Stimulated activated CD8-positive, alpha-beta memory T cell treated with anti-CD3 and anti-CD28 coated beads, Interleukin-2, amount 100 ng/mL, for 48 hours (primary cell): ENCODE results near the gene GALNT17.

ENCODE experiments used
- DNase-seq, 2 donors: peaks; one replicate each; pipeline ENCODE4 v3.0.0-alpha.2; 2020; ENCODE audit warnings: low read depth in 2 of 2

The GALNT17 gene

DNA sequence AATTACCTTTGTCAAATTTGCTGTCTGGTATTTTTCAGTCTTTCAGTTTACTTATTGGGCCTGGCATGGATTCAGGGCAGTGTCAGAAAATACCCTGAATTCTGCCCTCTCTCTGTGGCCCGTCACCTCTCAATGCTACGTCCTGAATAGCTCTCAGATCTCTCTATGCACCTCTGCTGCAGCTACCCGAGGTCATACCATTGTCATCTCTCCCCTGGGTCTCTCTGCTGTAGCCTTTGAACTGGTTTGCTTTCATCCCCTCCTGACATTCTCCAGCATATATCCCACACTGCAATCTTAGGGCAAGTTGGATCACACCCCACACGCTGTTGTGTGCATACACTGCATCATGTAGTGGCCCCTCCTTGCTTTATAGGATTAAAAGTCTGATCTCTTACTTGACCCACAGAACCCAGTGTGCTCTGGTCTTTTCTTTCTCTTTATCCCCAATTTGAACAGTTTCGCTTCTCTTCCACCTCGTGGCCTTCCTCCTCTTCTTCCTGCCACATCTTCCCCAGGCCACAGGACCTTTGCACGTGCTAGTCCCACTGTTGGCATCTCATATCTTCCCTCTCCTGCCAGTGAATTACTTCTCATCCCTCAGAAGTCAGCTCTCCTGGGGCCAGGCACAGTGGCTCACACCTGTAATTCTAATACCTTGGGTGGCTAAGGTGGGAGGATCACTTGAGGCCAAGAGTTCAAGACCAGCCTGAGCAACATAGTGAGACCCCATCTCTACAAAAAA is 372.9 kb downstream of the GALNT17 start:
- DNase-seq: no peak

DNA sequence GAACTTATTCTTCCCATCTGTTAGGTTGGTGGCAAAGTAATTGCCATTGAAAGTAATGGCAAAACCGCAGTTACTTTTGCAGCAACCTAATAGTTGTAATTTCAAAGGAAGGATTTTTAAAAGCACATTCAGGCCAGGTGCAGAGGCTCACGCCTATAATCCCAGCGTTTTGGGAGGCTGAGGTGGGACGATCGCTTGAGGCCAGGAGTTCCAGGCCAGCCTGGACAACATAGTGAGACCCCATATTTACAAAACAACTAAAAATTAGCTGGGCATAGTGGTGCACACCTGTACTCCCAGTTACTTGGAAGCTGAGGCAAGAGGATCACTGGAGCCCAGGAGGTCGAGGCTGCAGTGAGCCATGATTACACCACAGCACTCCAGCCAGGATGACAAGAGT is 374.9 kb downstream of the GALNT17 start:
- no peak for DNase-seq

DNA sequence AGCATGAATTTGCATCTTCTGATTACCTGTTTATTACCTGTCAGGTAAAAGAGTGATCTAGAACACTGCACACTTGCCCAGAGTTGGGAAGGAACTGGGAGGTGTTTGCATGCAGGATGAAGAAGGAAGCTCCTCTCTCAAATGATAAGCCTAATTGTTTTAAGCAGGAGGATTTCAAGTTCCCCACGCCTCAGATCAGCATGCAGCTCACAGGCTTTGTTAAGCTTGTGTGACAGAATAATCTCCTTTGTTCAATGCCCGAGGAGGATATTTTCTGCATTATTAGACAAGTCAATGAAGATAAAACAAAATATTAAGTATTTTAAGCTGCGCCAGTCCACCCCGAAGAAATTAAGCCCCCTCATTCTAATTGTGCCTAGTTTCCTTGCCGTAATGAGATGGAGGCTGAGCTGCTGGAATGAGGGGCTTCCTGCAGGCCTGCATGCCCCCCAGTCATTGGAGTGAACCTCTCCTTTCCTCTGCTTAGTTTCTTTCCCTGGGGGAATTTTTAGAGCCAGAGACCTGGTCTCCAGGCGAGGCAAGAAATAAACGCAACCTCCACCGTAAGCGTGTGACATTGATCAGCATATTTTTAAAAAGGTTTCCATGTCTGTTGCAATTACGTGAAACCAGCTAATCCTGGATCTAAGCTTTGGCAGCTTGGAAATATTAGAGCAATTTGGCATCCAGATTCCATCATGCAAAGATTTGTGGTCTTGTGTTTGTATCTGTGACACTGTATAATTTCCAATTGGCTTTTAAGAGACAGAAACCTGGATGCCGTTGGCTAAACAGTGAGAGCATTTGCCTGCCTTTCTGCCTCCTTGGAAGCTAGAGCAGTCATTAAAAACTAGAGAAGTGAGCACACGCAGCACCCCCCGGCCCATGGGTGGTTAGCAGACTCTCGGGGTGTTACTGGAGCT is 376.0 kb downstream of the GALNT17 start:
- no peak for DNase-seq

DNA sequence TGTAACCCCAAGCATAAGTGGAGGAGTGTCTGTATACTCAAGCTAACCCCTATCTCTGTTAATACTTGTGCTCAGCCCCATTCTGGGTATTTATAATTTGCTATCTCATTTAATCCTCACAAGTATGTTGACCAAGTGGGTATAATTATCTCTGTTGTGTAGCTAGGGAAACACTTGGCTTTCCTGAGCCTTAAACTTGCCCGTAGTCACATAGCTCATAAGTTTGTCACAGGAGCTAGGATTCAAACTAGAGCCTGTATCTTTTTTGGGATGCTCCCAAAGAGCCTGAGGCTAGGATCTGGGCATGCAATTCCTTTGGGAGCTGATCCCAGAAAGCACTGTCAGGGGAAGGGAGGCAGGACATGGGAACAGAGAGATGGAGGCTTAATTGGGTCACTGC is 377.4 kb downstream of the GALNT17 start:
- no peak for DNase-seq

DNA sequence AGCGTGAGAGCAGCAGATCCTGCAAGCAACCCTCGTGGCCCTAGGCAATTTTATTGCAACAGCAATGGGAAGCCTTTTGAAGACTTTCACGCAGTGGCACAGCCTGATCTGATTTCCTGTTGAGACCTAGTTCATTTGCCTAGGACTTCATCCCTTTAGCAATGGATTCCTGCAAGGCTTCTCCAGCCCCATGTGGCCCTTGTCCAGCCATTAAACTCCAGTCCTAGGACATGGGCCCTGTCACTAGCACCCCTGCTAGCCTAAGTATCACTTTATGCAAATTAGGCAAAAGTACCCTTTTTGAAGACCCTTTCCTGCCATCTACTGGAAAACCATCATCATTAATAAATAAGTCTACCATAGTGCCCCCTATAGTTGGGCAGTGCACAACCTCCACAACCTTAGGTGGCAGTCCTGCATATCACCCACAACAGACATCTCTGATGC is 379.4 kb downstream of the GALNT17 start:
- DNase-seq: no peak

GRCh38 chr7:71517940-71518699 is 386.2 kb downstream of the GALNT17 start:
- no peak for DNase-seq

GRCh38 chr7:71518880-71519279 is 386.9 kb downstream of the GALNT17 start:
- no peak for DNase-seq

DNA sequence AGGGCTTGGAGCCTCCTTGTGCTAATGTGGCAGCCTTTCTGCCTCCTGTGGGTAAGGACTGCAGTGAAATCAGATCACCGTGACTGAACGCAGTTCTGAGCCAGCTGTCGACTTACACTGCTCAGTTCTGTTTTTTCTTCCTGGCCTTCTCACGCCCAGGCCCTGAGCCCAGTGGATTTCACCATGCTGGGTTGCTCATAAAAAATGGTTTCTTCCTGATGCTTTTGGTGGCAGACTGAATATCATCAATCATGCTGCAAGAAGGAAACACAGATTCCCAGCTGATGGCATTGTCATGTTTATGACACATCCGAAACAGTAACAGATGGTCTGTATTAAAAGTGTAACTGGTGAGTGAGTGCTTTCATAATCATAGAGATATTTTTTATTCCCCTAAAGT is 389.6 kb downstream of the GALNT17 start:
- no peak for DNase-seq

- no peak for DNase-seq
These were observed 394.2 kb downstream of the GALNT17 start for GRCh38 chr7:71526106-71526505.

DNA sequence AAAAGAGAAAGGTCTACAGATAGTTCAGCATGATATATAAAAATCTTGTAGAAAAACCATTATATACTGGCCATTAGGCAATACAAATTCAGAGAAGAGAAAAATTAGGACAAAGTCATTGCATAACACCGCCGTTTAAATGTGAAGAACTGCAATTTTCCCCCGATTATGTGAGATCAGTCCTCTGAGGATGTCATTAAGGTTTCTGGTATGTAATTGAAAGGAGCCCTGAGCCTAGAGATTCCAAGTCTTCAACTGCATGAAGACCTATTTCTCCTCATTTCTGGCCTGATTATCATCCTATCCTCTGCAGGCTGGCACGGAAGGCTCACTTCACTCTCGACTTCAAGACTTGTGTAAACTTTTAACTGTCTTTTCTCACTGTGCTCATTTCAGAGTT is 395.3 kb downstream of the GALNT17 start:
- no peak for DNase-seq

- no peak for DNase-seq
These were observed 403.7 kb downstream of the GALNT17 start for GRCh38 chr7:71535616-71536015.

DNA sequence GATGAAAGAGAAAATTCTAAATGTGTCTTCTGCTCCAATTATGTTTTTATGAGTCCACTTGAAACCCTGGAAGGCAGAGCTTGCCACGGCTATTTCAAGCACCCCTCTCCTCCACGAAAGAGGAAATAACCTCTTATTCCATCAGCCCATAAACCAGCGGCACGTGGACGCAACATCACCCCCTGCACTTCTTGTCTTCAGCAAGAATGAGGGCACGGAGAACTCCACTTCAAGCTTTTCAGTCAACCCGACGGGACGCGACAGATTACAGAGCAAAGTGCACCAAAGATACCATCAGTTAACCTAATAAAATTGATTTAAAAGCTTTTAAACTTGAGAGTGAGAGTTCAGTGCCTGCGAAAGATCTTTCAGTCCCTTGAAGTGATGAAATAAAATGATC is 406.3 kb downstream of the GALNT17 start:
- no peak for DNase-seq

GRCh38 chr7:71539615-71540014 is 407.7 kb downstream of the GALNT17 start:
- DNase-seq: no peak

- no peak for DNase-seq
These were observed 409.9 kb downstream of the GALNT17 start for GRCh38 chr7:71541707-71542353.

DNA sequence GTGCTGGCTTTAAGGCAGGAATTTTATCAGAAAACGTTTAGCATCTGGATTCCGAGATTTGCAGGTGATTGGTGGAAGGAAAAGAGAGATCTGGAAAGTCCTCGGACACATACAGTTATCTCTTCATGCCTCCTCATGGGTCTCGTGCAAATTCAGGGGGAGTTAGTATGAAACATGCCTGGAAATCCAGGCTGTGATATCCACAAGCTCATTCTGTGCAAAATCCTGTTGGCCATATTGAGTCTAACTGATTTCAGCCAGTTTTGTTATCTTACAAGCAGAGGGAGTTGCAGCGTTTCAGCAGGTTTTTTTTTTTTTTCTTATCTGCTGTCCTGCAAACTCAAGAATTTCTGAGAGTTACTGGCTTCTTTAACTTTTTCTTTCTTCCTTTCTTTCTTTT is 411.5 kb downstream of the GALNT17 start:
- no peak for DNase-seq

DNA sequence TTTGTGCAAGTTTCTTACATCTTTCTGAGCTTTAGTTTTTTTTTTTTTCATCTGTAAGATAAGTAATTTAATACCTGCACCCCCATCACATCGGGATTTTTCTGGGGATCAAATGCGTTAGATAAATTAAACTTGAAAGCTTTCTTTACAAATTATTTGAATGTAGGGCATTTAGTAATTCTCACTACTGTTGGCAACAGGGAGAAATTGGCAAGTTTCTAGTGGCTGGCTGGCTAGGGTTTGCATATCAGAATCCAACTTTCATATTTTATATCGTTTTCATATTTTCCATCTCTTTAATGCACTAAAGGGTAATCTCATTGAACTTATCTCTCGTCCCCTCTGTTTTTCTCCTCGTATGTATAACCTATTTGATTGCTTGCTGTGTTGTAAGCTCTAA is 412.9 kb downstream of the GALNT17 start:
- no peak for DNase-seq

DNA sequence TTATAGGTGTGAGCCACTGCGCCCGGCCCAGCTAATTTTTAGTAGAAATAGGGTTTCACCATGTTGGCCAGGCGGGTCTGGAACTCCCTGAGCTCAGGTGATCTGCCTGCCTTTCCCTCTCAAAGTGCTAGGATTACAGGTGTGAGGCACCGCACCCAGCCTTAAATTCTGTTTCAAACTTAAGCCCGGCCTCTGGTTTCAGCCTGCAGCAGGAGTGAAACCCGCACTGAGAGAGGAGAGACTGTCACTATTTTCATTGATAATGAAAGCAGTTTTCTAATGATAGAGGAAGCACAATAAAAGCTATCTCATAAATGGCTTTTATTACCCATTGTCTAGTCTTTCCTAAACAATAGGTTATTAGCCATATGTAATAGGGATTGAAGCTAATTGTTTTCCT is 415.5 kb downstream of the GALNT17 start:
- DNase-seq: no peak

DNA sequence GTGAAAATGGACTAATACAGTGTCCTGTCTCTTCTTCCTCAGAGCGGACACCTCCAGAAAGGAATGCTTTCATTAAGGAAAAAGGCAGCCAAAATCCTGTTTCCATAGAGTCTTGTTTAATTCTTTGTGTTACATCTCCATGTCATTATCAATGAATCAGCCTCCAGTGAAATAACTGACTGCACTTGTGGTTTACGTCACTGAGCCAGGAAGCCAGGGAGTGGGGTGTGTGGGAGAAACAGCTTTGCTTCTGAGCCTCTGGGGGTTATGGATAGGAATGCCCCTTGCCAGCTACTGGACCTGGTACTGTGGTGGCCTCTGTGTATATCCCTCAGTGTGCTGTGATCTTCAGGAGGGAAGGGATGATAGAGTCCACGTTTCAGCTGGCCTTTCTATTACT is 416.8 kb downstream of the GALNT17 start:
- DNase-seq: no peak

DNA sequence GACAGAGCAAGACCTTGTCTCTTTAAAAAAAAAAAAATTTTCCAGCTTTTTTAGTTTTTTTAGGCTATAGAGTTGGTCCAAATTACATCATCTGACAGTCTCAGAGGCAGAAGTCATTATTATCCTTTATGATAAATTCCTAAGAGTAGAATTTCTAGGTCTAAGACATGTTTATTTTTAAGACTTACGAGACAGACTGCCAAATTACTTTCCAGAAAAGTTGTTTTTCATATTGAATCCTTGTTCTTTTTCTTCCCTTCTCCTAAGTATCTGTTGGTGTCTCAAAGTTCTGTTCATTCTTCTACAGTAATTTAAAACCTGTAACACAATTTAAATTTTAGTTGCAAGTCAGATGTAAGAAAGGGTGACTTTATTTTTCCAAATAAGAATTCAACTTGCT is 421.4 kb downstream of the GALNT17 start:
- DNase-seq: no peak

GRCh38 chr7:71555758-71556157 is 423.8 kb downstream of the GALNT17 start:
- no peak for DNase-seq

GRCh38 chr7:71558806-71559613 is 427.1 kb downstream of the GALNT17 start:
- no peak for DNase-seq
